ENCODE data around the gene RNF157. TPM values are rescaled to one million over a fixed set of nuclear protein-coding genes. Genes with fewer than 3 reads are reported as not detected.

Gene RNF157
- total and polyA plus RNA-seq, 11 donors, result 3.6 to 7.4 (median 5.2) TPM

DNA sequence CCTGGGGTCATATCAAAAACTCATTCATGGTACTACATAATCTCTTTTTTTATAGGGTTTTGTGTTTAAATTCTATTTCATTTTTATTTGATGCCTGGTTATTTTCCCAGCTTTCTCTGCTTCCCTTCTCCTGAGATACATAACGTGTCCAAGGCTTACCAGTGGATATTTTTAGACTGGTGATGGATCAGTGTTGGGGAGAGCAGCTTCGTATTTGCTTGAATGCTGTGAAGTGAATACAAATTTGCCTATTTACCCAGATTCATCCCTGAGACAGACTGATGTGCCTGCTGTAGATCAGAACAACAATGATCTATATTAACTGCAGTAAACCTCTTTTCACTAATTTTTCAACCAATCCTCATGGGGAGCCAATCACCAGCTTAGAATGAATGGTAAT is 56.0 kb downstream of the RNF157 start:
- DNase-seq (no peak), ATAC-seq (no peak)
- Histone ChIP-seq H3K27me3 (no peaks in the 10 kb centered on the region), H3K9me3 (no peaks in the 10 kb centered on the region), H3K4me1 (peaks cover 0 to 13% (median 4%) of the 10 kb centered on the region in 12 donors), H3K4me3 (no peak overlapping the region), H3K27ac (no peak overlapping the region), H3K36me3 (no peaks in the 10 kb centered on the region)
- 43 to 52% (median 49%) methylated on average over 2 of the region's 2 CpGs for WGBS, 4 donors
- TF ChIP-seq POLR2A (IDR thresholded peaks at IDR 0.05), result no peak
- TF ChIP-seq, protein P1, sequence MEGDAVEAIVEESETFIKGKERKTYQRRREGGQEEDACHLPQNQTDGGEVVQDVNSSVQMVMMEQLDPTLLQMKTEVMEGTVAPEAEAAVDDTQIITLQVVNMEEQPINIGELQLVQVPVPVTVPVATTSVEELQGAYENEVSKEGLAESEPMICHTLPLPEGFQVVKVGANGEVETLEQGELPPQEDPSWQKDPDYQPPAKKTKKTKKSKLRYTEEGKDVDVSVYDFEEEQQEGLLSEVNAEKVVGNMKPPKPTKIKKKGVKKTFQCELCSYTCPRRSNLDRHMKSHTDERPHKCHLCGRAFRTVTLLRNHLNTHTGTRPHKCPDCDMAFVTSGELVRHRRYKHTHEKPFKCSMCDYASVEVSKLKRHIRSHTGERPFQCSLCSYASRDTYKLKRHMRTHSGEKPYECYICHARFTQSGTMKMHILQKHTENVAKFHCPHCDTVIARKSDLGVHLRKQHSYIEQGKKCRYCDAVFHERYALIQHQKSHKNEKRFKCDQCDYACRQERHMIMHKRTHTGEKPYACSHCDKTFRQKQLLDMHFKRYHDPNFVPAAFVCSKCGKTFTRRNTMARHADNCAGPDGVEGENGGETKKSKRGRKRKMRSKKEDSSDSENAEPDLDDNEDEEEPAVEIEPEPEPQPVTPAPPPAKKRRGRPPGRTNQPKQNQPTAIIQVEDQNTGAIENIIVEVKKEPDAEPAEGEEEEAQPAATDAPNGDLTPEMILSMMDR (IDR thresholded peaks at IDR 0.05), result no peak
- intact Hi-C loops (cut with DNase I), result loop anchor here in 6 of 10 donors (5.0 to 10.0 kb wide), 4 partner anchors 62 to 169 kb away; no protein-coding TSS in a partner anchor

DNA sequence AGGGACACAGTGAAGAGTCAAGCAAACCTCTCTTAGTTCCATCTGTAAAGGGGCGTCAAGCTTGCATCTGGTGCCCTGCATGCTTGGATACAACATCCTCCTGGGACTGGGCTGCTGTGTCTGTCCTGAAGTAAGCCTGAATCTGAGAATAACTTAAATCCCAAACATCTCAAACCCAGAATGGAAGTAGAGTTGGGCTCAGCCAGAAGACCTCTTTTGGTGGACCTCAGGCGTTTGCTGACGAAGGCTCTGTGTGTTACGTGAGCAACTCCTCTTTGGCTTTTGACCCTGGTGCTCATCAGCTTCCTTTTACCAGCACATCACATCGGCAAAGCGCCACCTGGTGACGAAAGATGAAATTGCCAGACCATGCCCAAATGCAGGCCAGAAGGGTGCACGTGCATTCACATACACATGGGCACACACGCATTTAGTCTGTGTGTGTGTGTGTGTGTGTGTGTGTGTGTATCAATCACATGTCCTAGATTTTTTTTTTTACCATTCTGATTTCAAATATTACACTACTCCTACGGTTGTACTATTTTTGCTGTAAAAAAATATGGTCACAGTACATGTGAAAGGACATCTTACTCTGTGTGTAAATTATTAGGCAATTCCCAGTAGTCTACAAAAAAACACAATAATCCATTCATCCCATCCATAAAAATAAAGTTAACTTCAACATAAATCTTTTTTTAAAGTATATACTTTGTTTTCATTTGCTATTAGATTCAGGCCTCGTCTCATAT is 58.1 kb downstream of the RNF157 start:
- Histone ChIP-seq H3K27ac (no peak overlapping the region), H3K9me3 (no peaks in the 10 kb centered on the region), H3K27me3 (no peaks in the 10 kb centered on the region), H3K36me3 (no peaks in the 10 kb centered on the region), H3K4me1 (peaks cover 0 to 13% (median 4%) of the 10 kb centered on the region in 12 donors), H3K4me3 (no peak overlapping the region)
- ATAC-seq (peak in 3 of 4 donors; percentile 83 to 94 (median 89)), DNase-seq (peak; percentile 82 to 87 (median 84))
- TF ChIP-seq, protein P1 (IDR thresholded peaks at IDR 0.05), result peak; percentile 78 to 92 (median 88)
- TF ChIP-seq POLR2A (IDR thresholded peaks at IDR 0.05), result no peak
- 11 to 15% (median 13%) methylated on average over 11 of the region's 11 CpGs for WGBS, 4 donors
- intact Hi-C loops (cut with DNase I), result loop anchor here in 8 of 10 donors (1.0 to 10.0 kb wide), 6 partner anchors 60 to 167 kb away; no protein-coding TSS in a partner anchor

DNA sequence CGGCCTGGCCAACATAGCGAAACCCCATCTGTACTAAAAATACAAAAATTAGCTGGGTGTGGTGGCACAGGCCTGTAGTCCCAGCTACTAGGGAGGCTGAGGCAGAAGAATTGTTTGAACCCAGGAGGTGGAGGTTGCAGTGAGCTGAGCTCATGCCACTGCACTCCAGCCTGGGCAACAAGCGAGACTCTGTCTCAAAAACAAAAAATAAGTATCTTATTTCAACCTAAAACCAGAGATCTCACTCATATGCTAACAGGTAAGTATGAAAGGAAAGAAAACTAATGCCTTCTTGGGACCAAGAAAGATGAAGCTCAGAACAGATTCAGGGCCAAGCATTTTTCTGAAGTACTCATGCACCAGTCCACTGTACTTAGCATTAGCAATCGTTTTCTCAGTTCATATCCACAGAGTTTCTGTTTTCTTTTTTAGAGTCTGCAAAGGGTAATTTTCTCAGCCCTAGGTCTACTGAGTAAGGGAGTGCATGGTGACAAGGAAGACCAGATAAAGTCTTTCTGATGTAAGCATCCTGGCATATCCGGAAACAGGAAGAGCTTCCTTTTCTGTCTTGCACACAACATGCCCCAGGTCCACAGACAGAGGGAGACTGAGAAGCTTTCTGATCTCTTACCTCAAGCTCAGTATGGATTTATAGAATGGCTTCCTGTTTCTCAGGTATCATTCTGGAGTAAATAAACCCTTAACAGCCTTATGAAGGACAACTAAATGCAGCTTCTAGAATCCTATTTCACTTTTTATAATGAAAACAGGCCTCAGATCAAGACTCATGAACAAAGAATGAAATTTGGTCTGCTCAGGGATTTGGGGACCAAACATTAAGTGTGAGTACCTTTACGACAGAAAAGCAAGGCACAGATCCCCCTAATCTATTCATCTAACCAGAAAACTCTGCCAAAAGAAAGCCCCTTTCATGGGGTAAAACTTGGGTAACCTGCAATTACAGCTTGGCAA is 60.5 kb downstream of the RNF157 start:
- intact Hi-C loops (cut with DNase I), result loop anchor here in 9 of 10 donors (2.0 to 10.0 kb wide), 5 partner anchors 57 to 165 kb away; no protein-coding TSS in a partner anchor
- H3K27ac ChIP-seq, result peak overlapping the region in 1 of 12 donors; percentile 46

More for the DNA sequence above, 60.5 kb downstream of the RNF157 start:
- DNase-seq (no peak), ATAC-seq (no peak)
- WGBS, 4 donors, result 78 to 83% (median 80%) methylated on average over 6 of the region's 6 CpGs
- no peaks in the 10 kb centered on the region for H3K36me3 ChIP-seq
- TF ChIP-seq, protein P1 (IDR thresholded peaks at IDR 0.05), result no peak
- no peak for TF ChIP-seq POLR2A (IDR thresholded peaks at IDR 0.05)
- no peak overlapping the region for H3K4me3 ChIP-seq
- peaks cover 0 to 13% (median 4%) of the 10 kb centered on the region in 12 donors for H3K4me1 ChIP-seq
- no peaks in the 10 kb centered on the region for H3K27me3 ChIP-seq
- H3K9me3 ChIP-seq, result no peaks in the 10 kb centered on the region

Data from heart left ventricle (tissue), 16 donors.